Endothelial cell of coronary artery (primary cell): Measurements from ENCODE around the gene SPATA32. TPM values are rescaled to one million over a fixed set of nuclear protein-coding genes. Genes with fewer than 3 reads are reported as not detected.

Source experiments
- total RNA-seq: library from RNA; depleted of rRNA; stranded (reverse); fragments of >200 nt; gene quantifications from 2 replicates; pipeline ENCODE4 v1.2.3, GENCODE V29; 2014

SPATA32 gene
- total RNA-seq = under 0.01 TPM in 1 of 2 replicates, not detected in the other

DNA sequence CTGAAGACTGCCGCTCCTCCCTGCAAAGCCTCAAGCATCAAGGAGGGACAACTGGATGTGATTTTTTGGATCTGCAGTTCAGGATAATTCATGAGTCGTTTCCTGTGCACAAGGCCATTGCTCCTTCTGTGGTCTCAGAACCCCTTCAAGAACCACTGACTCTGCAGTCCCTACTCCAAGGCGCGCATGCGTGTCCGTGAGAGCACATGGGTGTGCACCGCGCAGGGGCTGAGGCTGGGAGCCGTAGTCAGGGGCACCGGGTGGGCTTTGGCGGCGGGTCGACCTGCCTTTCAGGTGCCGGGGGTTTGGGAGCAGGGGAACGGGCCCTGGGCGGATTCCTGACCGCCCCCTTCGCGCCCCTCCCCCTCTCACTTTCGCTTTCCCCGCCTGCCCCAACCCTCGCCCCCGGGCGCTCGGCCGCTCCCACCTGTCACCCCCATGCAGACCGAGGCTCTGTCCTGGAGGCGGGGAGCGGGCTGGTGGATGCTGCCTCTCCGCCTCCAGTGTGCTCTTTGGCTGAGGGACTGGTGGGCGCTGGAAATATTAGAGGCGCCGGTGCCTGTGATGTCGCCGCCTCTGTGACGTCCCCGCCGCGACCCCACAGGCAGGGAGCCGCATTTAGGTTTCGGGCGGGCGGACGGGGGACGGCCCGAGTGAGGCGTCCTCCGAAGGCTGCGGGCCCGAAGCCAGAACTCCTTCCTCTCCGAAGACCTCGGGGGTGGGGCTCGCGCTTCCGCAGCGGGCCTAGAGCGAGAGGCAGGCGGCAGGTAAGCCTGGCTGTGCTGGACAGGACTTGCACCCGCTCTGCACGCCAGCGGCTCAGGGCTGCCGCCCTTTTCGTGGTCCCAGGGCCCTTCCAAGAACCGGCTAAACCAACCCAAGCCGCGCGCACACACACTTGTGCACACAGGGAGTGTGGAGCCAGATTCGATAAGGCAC is at the start of gene SPATA32:
Gene SPATA32, minus strand, starts transcription at position 518 of the 939 bp plus-strand sequence. Its CDS starts 78 bp downstream, at position 440.

DNA sequence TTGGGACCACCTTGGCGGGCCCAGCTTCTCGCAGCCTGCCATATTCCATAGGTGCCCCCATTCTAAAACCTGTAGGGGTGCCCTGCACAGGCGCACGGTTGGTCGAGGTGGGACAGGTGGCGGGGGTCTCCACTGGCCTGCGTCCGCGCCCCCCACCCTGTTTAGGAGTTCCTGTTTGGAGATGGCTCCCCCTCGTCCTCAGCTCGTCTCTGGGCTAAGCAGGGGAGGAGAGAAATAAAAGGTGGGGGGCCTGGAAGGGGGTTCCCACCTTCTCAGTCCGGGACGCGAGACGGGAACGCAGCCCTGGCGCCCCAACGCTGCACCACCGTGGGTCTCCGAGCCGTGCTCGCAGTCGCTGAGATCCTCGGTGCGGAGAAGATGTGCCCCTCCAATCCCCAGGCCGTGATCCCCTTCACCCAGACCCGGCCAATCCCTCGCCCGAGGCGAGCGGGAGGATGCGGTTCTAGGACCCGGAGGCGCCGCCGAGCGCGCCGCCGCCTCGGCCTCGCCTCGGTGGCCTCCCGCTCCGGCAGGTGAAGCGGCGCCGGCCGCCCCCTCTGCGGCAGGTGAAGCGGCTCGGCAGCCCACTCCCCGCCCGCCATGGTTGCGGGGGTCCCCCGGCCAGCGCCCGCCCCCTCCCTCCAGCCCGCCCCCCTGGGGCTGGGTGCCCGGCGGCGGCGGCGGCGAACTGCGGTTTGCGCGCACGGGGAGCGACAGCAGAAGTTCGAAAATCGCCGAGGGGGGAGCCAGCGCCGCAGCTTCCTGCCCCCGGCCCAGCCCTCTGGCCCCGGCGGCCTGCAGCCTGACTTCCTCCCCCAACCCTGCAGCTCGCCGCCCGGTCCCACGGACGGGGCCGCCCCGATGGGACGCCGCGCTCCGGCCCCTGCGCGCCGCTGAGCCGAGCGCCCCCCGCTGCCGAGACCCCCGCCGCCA is 40.5 kb downstream of the SPATA32 start, which contains the start of gene FMNL1:
Gene FMNL1, plus strand, starts transcription at position 805 of the 933 bp plus-strand sequence. CDS start 240 bp downstream, outside the sequence.

Other genes with a start within 250 kb of the SPATA32 start
- 26.7 and 27.0 TPM in 2 replicates for gene DCAKD, start 210.5 kb downstream of the SPATA32 start, total RNA-seq
- gene NMT1, start 200.8 kb downstream of the SPATA32 start, total RNA-seq = 58.7 and 58.9 TPM in 2 replicates
- gene PLCD3, start 129.6 kb downstream of the SPATA32 start, total RNA-seq = 8.5 and 15.6 TPM in 2 replicates
- gene ACBD4, start 126.4 kb downstream of the SPATA32 start, total RNA-seq = 3.2 and 5.1 TPM in 2 replicates
- gene HEXIM1, start 113.6 kb downstream of the SPATA32 start, total RNA-seq = 8.1 and 8.2 TPM in 2 replicates
- gene HEXIM2, start 100.2 kb downstream of the SPATA32 start, total RNA-seq = 2.7 and 4.0 TPM in 2 replicates
- gene FMNL1, start 40.2 kb downstream of the SPATA32 start, total RNA-seq = 0.54 and 0.94 TPM in 2 replicates
- gene MAP3K14, start 54.9 kb upstream of the SPATA32 start, total RNA-seq = 1.7 and 1.8 TPM in 2 replicates
- 13.4 and 16.6 TPM in 2 replicates for gene ARHGAP27, start 170.8 kb upstream of the SPATA32 start, total RNA-seq
- 11.5 and 16.2 TPM in 2 replicates for gene PLEKHM1, start 228.6 kb upstream of the SPATA32 start, total RNA-seq